Thyroid gland (tissue), 4 donors: ENCODE measurements around the gene FNBP1. TPM values are rescaled to one million over a fixed set of nuclear protein-coding genes. Genes with fewer than 3 reads are reported as not detected.

Experiments used
- DNase-seq, 2 donors: peaks; one replicate each; pipeline ENCODE4 v3.0.0-alpha.2; 2019
- H3K27ac ChIP-seq, 3 donors: fragments of 200-600 bp; sonication (generic); 1 replicate in 2 of 3; 2 replicates in 1 of 3; pipeline ENCODE4 v1.5.1; 2016 to 2019; ENCODE audit warnings: mild to moderate bottlenecking in 1 of 3, moderate library complexity in 1 of 3
- H3K27me3 ChIP-seq: fragments of 200-600 bp; sonication (generic); one replicate; pipeline ENCODE4 v1.5.1; 2019
- H3K36me3 ChIP-seq, 2 donors: fragments of 200-600 bp; sonication (generic); one replicate each; pipeline ENCODE4 v1.5.1; 2016 to 2019
- H3K4me1 ChIP-seq, 2 donors: fragments of 200-600 bp; sonication (generic); one replicate each; pipeline ENCODE4 v1.5.1; 2017 to 2019
- H3K4me3 ChIP-seq, 3 donors: fragments of 200-600 bp; sonication (generic); replicated peaks in 1 of 3; 1 replicate in 2 of 3; 2 replicates in 1 of 3; pipeline ENCODE4 v1.5.1; 2016; ENCODE audit warnings: mild to moderate bottlenecking in 1 of 3
- H3K9me3 ChIP-seq: fragments of 200-600 bp; sonication (generic); one replicate; pipeline ENCODE4 v1.5.1; 2017
- POLR2A ChIP-seq, 2 donors: fragments of 450-650 bp; IDR thresholded peaks; one replicate each; pipeline ENCODE4 v1.6.1; 2017; ENCODE audit warnings: antibody characterized with exemption in 2 of 2, mild to moderate bottlenecking in 2 of 2, moderate library complexity in 1 of 2
- WGBS, 2 donors: methylation state at CpG; one replicate each; pipeline ENCODE4 v1.1.5; 2017; 5-methylcytosine and 5-hydroxymethylcytosine counted together
- intact Hi-C: fragments of 100-400 bp; cut with DNase I; formaldehyde crosslinking; loops from one replicate; pipeline ENCODE4 v1.15.1; 2023
- total RNA-seq, 4 donors: library from RNA; depleted of rRNA; stranded (reverse); fragments of >200 nt; gene quantifications; one replicate each; pipeline ENCODE4 v1.2.3, GENCODE V29; 2016
- TF ChIP-seq, protein P1 (sequence below), 6 experiments: fragments of 200-600 bp in 3 of 6; fragments of 450-650 bp in 3 of 6; sonication (generic) in 3 of 6; IDR thresholded peaks; one replicate each; pipeline ENCODE4 v1.5.1; 2016 to 2019; ENCODE audit warnings: antibody characterized with exemption in 6 of 6, mild to moderate bottlenecking in 2 of 6, inconsistent platforms in 1 of 6, moderate library complexity in 1 of 6

The FNBP1 gene
- total RNA-seq, 4 donors from 2014 or later = 55.8 to 78.5 (median 76.0) TPM

DNA sequence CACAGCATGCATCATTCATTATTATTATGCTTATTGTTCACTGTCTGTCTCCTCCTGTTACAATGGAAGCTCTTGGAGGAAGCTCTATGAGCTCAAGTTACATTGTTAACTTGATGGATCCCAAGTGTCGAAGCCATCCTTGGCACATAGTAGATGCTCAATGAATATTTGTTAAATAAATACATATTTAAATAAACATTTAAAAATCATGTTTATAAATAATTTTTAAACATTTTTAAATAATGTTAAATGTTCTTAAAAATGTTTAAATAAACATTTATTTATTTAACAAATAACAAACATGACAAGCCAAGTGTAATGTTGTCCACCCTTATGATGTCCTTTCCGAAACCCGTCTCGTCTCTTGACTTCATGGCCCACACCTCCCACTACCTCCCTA is 138.3 kb downstream of the FNBP1 start:
- Histone ChIP-seq H3K27me3 (no peaks in the 10 kb centered on the region), H3K4me3 (no peak overlapping the region), H3K9me3 (no peaks in the 10 kb centered on the region), H3K36me3 (peaks cover 53 to 54% of the 10 kb centered on the region in 2 donors), H3K4me1 (no peaks in the 10 kb centered on the region), H3K27ac (no peak overlapping the region)
- TF ChIP-seq, protein P1, sequence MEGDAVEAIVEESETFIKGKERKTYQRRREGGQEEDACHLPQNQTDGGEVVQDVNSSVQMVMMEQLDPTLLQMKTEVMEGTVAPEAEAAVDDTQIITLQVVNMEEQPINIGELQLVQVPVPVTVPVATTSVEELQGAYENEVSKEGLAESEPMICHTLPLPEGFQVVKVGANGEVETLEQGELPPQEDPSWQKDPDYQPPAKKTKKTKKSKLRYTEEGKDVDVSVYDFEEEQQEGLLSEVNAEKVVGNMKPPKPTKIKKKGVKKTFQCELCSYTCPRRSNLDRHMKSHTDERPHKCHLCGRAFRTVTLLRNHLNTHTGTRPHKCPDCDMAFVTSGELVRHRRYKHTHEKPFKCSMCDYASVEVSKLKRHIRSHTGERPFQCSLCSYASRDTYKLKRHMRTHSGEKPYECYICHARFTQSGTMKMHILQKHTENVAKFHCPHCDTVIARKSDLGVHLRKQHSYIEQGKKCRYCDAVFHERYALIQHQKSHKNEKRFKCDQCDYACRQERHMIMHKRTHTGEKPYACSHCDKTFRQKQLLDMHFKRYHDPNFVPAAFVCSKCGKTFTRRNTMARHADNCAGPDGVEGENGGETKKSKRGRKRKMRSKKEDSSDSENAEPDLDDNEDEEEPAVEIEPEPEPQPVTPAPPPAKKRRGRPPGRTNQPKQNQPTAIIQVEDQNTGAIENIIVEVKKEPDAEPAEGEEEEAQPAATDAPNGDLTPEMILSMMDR (IDR thresholded peaks at IDR 0.05) = no peak
- no peak for TF ChIP-seq POLR2A (IDR thresholded peaks at IDR 0.05)
- DNase-seq = no peak
- 95 to 96% methylated on average over 4 of the region's 4 CpGs for WGBS, 2 donors
- intact Hi-C loops = no loop called here

DNA sequence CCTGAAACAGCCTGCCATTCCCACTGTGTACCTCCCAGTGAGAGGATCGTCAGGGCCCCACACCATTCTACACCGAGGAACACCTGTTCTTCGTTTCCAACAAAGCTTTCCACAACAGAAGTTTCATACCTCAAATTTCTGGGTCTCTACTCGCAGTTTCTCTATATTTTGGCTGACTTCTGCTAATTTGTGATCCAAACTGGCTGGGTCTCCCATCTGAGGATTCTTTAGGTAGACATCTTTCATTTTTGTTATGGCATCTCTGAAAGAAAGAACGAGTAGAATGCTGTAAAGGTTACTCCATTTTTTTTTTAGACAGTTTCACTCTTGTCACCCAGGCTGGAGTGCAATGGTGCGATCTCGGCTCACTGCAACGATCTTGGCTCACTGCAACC is 140.3 kb downstream of the FNBP1 start:
- H3K9me3 ChIP-seq = no peaks in the 10 kb centered on the region
- no peak overlapping the region for H3K27ac ChIP-seq
- intact Hi-C loops = no loop called here
- WGBS, 2 donors = 97% methylated on average over 8 of the region's 8 CpGs
- no peak for TF ChIP-seq POLR2A (IDR thresholded peaks at IDR 0.05)
- TF ChIP-seq, protein P1 (IDR thresholded peaks at IDR 0.05) = no peak
- H3K4me3 ChIP-seq = no peak overlapping the region
- peaks cover 44 to 48% of the 10 kb centered on the region in 2 donors for H3K36me3 ChIP-seq
- no peak for DNase-seq
- H3K4me1 ChIP-seq = peaks cover 0 to 6% of the 10 kb centered on the region in 2 donors
- H3K27me3 ChIP-seq = no peaks in the 10 kb centered on the region

DNA sequence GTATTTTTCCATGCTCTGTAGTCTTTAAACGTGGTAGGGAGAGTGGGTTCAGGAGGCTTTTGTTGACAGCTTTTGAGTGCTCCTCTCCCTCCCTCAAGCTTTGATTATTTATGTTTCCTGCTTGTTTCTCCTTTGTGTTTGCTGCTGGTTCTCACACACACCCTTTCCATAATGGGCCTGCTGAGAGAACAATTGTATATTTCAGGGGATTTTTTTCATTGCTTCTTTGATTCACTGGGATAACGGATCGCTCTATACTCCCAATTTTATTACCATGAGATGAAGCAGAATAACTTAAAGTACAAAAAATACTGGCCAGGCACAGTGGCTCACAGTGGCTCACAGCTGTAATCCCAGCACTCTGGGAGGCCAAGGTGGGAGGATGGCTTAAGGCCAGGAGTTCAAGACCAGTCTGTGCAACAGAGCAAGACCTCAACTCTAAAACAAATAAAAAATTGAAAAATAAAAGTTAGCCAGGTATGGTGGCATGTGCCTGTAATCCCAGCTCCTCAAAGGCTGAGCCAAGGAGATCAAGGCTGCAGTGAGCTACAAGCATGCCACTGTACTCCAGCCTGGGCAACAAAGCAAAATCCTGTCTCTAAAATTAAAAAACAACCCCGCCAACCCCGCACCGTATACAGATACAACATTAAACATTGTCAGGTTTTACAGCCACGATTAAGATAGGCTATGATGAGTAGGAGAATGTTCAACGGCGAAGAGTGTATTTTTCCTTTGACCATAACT is 140.8 kb downstream of the FNBP1 start:
- 91 to 96% methylated on average over 9 of the region's 9 CpGs for whole genome bisulfite sequencing, 2 donors
- intact Hi-C loops = no loop called here
- H3K27me3 ChIP-seq = no peaks in the 10 kb centered on the region
- TF ChIP-seq POLR2A (IDR thresholded peaks at IDR 0.05) = no peak
- TF ChIP-seq, protein P1 (IDR thresholded peaks at IDR 0.05) = no peak
- H3K4me3 ChIP-seq = no peak overlapping the region
- H3K36me3 ChIP-seq = peaks cover 38 to 46% of the 10 kb centered on the region in 2 donors
- no peaks in the 10 kb centered on the region for H3K9me3 ChIP-seq
- DNase-seq = no peak
- H3K4me1 ChIP-seq = peaks cover 0 to 8% of the 10 kb centered on the region in 2 donors
- H3K27ac ChIP-seq = no peak overlapping the region

DNA sequence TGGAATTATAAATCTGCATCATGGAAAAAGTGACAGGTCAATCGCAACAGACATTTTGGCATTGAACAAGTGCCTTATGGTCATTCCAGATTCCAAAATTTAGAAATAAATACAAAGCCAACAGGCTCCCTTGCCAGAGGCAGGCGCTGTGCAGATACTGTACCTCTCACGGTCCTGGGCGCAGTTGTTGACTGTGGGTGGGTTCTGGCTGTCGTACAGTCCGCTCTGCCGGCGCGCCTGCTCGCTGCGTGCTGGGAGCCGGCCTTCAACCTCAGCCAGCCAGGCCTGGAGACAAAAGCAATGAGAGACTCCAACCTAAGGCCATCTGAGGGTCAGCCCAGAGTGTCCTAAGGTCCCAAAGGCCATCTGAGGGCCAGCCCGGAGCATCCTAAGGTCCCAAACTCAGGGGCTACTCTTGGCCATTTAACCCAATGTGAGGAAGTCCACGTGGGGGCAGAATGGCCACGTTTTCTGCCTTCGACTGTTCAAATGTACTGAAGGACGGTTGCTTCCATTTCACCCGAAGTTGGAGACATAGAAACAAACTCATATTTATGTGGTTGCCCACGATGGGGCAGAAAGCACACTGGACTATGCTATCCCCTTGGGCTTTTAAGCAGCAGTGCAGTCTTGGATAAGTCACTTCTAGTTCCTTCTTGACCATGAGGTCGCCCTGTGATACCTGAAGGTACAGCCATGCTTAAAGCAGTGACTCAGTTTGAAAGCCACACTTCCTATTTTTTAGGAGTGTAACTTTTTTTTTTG is 142.5 kb downstream of the FNBP1 start:
- Histone ChIP-seq H3K27me3 (no peaks in the 10 kb centered on the region), H3K9me3 (no peaks in the 10 kb centered on the region), H3K4me1 (peaks cover 0 to 8% of the 10 kb centered on the region in 2 donors), H3K4me3 (no peak overlapping the region), H3K27ac (no peak overlapping the region), H3K36me3 (peaks cover 29 to 37% of the 10 kb centered on the region in 2 donors)
- intact Hi-C loops = no loop called here
- DNase-seq = no peak
- TF ChIP-seq, protein P1 (IDR thresholded peaks at IDR 0.05) = no peak
- TF ChIP-seq POLR2A (IDR thresholded peaks at IDR 0.05) = no peak
- 91 to 95% methylated on average over 15 to 17 of the region's 20 CpGs for WGBS, 2 donors

DNA sequence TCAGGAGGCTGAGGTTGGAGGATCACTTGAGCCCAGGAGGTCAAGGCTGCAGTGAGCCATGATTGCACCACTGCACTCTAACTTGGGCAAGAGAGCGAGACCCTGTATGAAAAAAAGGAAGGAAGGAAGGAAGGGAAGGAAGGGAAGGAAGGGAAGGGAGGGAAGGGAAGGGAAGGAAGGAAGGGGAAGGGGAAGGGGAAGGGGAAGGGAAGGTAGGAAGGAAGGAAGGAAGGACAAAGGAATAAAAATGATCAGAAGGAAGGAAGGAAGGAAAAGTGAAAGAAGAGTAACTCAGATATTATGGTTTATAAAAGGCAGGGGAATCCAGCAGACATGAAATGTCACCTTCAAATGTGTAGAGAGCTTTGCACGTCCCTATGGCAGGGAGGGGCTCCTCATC is 143.4 kb downstream of the FNBP1 start:
- peaks cover 29 to 41% of the 10 kb centered on the region in 2 donors for H3K36me3 ChIP-seq
- intact Hi-C loops = no loop called here
- no peak overlapping the region for H3K27ac ChIP-seq
- TF ChIP-seq, protein P1 (IDR thresholded peaks at IDR 0.05) = no peak
- no peak for TF ChIP-seq POLR2A (IDR thresholded peaks at IDR 0.05)
- no peaks in the 10 kb centered on the region for H3K9me3 ChIP-seq
- peaks cover under 1 to 8% of the 10 kb centered on the region in 2 donors for H3K4me1 ChIP-seq
- WGBS, 2 donors = 79 to 92% methylated on average over 2 of the region's 2 CpGs
- DNase-seq = no peak
- H3K4me3 ChIP-seq = no peak overlapping the region
- no peaks in the 10 kb centered on the region for H3K27me3 ChIP-seq
